ENCODE results near the gene SECISBP2. TPM values are rescaled to one million over a fixed set of nuclear protein-coding genes. Genes with fewer than 3 reads are reported as not detected.

SECISBP2 gene
- polyA plus RNA-seq, 1 experiment = 14.3 TPM

- CTCF ChIA-PET = interaction anchor here (1.2 kb wide), 1 partner anchor 190 kb away, joined by 4 read pairs; no protein-coding TSS in a partner anchor
- H3K4me3 ChIP-seq (ENCODE audit: low read depth, low read length) = no peak overlapping the region
- no peak for DNase-seq (ENCODE audit: low read depth)
- POLR2A ChIA-PET = no interaction called here
- H3K27me3 ChIP-seq (ENCODE audit: control insufficient read depth, insufficient read depth, low read length) = no peaks in the 10 kb centered on the region
- TF ChIP-seq, protein P1, sequence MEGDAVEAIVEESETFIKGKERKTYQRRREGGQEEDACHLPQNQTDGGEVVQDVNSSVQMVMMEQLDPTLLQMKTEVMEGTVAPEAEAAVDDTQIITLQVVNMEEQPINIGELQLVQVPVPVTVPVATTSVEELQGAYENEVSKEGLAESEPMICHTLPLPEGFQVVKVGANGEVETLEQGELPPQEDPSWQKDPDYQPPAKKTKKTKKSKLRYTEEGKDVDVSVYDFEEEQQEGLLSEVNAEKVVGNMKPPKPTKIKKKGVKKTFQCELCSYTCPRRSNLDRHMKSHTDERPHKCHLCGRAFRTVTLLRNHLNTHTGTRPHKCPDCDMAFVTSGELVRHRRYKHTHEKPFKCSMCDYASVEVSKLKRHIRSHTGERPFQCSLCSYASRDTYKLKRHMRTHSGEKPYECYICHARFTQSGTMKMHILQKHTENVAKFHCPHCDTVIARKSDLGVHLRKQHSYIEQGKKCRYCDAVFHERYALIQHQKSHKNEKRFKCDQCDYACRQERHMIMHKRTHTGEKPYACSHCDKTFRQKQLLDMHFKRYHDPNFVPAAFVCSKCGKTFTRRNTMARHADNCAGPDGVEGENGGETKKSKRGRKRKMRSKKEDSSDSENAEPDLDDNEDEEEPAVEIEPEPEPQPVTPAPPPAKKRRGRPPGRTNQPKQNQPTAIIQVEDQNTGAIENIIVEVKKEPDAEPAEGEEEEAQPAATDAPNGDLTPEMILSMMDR (IDR thresholded peaks at IDR 0.05; ENCODE audit: insufficient read depth, low read depth, low read length) = no peak
- H3K36me3 ChIP-seq (ENCODE audit: control insufficient read depth, insufficient read depth, low read length) = peaks cover 15% of the 10 kb centered on the region
These were observed 40.7 kb downstream of the SECISBP2 start for GRCh38 chr9:89358985-89359384.

DNA sequence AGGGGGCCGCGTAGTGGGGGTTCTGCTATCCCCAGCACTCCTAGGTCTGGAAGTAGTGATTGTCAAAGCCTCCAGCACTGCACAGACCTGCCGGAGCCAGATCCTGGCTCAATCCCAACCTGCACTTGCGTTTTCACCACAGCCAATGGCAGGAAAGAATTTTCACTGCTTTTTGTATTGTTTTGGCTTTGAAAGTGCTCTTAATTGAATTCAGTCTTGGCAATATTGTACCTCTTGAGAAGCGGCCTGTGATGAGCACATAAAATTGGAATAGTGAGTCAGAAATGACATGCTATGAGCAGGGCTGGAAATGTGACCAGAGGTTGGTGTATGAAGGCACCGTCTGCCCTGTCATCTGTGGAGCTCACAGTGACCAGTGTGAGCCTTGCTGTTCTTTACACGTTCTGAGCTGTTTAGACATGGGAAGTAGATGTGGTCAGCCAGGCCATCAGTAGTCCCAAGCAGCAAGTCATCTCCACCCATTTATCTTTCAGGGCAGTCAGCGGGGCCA, 41.5 kb downstream of the SECISBP2 start:
- H3K27me3 ChIP-seq (ENCODE audit: control insufficient read depth, insufficient read depth, low read length) = no peaks in the 10 kb centered on the region
- DNase-seq (ENCODE audit: low read depth) = no peak
- no peak overlapping the region for H3K4me3 ChIP-seq (ENCODE audit: low read depth, low read length)
- ChIA-PET POLR2A (no interaction called here), CTCF (interaction anchor here (2.6 kb wide), 1 partner anchor 189 kb away, joined by 7 read pairs; no protein-coding TSS in a partner anchor)
- peaks cover 15% of the 10 kb centered on the region for H3K36me3 ChIP-seq (ENCODE audit: control insufficient read depth, insufficient read depth, low read length)
- TF ChIP-seq, protein P1 (IDR thresholded peaks at IDR 0.05; ENCODE audit: insufficient read depth, low read depth, low read length) = no peak

- H3K4me3 ChIP-seq (ENCODE audit: low read depth, low read length) = no peak overlapping the region
- POLR2A ChIA-PET = no interaction called here
- no peak for DNase-seq (ENCODE audit: low read depth)
- peaks cover 15% of the 10 kb centered on the region for H3K36me3 ChIP-seq (ENCODE audit: control insufficient read depth, insufficient read depth, low read length)
- CTCF ChIA-PET = interaction anchor here (2.6 kb wide), 1 partner anchor 188 kb away, joined by 7 read pairs; no protein-coding TSS in a partner anchor
- H3K27me3 ChIP-seq (ENCODE audit: control insufficient read depth, insufficient read depth, low read length) = no peaks in the 10 kb centered on the region
- TF ChIP-seq, protein P1 (IDR thresholded peaks at IDR 0.05; ENCODE audit: insufficient read depth, low read depth, low read length) = no peak
These were observed 42.2 kb downstream of the SECISBP2 start for GRCh38 chr9:89360465-89360864.

GRCh38 chr9:89361031-89361430, 42.7 kb downstream of the SECISBP2 start:
- ChIA-PET POLR2A (no interaction called here), CTCF (interaction anchor here (2.6 kb wide), 1 partner anchor 188 kb away, joined by 7 read pairs; no protein-coding TSS in a partner anchor)
- no peak for DNase-seq (ENCODE audit: low read depth)
- H3K4me3 ChIP-seq (ENCODE audit: low read depth, low read length) = no peak overlapping the region
- H3K27me3 ChIP-seq (ENCODE audit: control insufficient read depth, insufficient read depth, low read length) = no peaks in the 10 kb centered on the region
- peaks cover 15% of the 10 kb centered on the region for H3K36me3 ChIP-seq (ENCODE audit: control insufficient read depth, insufficient read depth, low read length)
- TF ChIP-seq, protein P1 (IDR thresholded peaks at IDR 0.05; ENCODE audit: insufficient read depth, low read depth, low read length) = no peak

DNA sequence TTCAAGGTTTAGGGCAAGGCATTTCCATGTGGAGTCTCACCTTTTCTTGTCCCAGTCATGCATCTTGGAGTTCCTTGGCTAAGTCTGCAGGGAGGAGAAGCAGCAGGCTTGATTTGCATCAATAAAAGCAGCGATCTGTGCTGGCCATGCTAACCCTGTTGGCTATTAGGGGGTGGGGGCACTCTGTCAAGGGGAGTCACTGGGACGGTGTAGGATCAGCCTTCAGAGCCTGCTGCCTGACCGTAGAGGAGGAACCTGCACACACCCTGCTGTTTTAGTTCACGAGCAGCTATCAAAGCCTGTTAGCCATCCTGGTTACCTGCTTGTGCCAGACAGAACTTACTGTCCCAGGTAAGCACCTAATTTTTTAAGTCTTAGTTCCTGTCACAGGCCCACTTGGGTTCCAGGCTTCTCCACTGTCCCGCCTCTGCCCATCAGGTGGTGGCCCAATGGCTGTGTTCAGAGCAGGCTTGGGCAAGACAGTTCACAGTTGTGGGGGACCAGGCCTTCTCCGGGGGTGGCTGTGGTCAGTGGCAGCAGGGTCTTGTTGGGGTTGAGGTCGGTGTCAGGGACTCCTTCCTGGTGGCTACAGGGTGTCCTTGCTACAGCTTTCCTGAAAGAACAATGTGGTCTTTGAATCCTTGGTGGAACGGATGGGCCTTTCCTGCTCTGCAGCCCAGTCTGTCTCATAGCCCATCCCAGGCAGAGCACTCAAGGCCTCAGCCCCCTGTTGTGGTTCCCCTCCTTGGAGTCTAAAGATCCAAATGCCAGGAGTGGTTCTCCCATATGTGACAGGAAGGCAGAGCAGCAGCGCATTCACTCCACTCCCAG, 43.7 kb downstream of the SECISBP2 start:
- peaks cover 15% of the 10 kb centered on the region for H3K36me3 ChIP-seq (ENCODE audit: control insufficient read depth, insufficient read depth, low read length)
- CTCF ChIA-PET = interaction anchor here (0.6 to 2.6 kb wide), 2 partner anchors 39 to 187 kb away, joined by 3 to 7 read pairs; no protein-coding TSS in a partner anchor
- POLR2A ChIA-PET = no interaction called here

More for the DNA sequence above, 43.7 kb downstream of the SECISBP2 start:
- TF ChIP-seq, protein P1 (IDR thresholded peaks at IDR 0.05; ENCODE audit: insufficient read depth, low read depth, low read length) = no peak
- no peaks in the 10 kb centered on the region for H3K27me3 ChIP-seq (ENCODE audit: control insufficient read depth, insufficient read depth, low read length)
- DNase-seq (ENCODE audit: low read depth) = no peak
- H3K4me3 ChIP-seq (ENCODE audit: low read depth, low read length) = no peak overlapping the region
